ENCODE measurements around the gene TUG1. TPM values are rescaled to one million over a fixed set of nuclear protein-coding genes. Genes with fewer than 3 reads are reported as not detected.

TUG1 gene
- total RNA-seq, 1 donor = 88.1 TPM

DNA sequence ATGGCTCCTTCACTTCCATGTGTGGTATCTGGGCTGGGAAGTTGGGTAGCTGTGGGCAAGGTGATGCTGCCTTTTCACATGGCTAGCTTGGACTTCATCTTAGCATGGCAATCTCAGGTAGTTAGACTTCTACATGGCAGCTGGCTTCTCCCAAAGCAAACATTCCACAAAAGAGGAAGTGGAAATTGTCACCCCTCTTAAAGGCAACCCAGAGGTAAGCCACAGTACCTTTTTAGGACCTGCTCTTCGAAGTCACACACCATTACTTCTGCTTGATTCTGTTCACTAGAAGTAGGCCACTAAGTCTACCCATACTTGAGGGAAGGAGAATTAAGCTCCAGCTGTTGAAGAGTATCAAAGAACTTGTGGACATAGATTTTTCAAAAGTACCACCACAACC, 25.9 kb downstream of the TUG1 start:
- TF ChIP-seq, protein P1, sequence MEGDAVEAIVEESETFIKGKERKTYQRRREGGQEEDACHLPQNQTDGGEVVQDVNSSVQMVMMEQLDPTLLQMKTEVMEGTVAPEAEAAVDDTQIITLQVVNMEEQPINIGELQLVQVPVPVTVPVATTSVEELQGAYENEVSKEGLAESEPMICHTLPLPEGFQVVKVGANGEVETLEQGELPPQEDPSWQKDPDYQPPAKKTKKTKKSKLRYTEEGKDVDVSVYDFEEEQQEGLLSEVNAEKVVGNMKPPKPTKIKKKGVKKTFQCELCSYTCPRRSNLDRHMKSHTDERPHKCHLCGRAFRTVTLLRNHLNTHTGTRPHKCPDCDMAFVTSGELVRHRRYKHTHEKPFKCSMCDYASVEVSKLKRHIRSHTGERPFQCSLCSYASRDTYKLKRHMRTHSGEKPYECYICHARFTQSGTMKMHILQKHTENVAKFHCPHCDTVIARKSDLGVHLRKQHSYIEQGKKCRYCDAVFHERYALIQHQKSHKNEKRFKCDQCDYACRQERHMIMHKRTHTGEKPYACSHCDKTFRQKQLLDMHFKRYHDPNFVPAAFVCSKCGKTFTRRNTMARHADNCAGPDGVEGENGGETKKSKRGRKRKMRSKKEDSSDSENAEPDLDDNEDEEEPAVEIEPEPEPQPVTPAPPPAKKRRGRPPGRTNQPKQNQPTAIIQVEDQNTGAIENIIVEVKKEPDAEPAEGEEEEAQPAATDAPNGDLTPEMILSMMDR (IDR thresholded peaks at IDR 0.05; ENCODE audit: insufficient read depth, low read depth, low read length) = no peak
- DNase-seq (ENCODE audit: low read depth) = no peak

DNA sequence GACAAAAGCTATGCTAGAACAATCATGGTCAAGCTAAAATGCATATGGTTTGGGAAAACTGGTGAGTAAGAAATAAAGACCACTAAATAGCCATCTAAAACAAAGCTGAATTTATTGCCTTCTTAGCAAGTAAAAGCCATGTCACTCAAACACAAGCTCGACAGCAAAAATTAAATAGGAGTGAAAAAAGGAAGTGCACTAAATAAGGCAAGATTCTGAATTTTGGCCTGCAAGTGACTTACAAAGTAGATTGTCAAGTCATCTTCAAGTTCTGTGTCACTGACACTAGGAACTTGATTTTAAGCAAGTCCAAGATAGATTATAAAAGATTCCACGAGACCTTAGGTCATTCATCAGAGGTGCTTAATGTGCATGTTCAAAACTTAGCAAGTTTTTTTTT, 27.4 kb downstream of the TUG1 start:
- TF ChIP-seq, protein P1 (IDR thresholded peaks at IDR 0.05; ENCODE audit: insufficient read depth, low read depth, low read length) = no peak
- DNase-seq (ENCODE audit: low read depth) = no peak
- H3K4me3 ChIP-seq (ENCODE audit: low read depth, low read length) = no peak overlapping the region

More for the DNA sequence above, 25.9 kb downstream of the TUG1 start:
- no peak overlapping the region for H3K4me3 ChIP-seq (ENCODE audit: low read depth, low read length)

DNA sequence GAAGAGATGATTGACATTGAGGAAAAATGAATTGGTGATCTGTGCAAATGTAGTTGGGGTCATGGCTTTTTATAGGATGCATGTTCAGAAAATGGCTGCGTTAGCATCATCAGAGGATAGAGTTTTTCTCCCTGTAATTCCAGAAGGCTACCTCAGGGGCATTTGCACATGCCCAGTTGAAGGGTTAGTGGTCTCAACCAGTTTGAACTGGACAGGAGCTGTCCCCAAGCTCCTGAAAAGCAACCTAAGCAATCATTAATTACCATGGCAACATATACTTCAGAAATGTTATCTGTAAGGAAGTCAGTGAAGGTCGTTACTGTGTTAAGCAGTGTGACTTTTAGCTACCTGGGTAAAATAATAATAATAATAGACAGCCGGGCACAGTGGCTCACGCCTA, 29.3 kb downstream of the TUG1 start:
- no peak overlapping the region for H3K4me3 ChIP-seq (ENCODE audit: low read depth, low read length)
- TF ChIP-seq, protein P1 (IDR thresholded peaks at IDR 0.05; ENCODE audit: insufficient read depth, low read depth, low read length) = no peak
- DNase-seq (ENCODE audit: low read depth) = no peak

DNA sequence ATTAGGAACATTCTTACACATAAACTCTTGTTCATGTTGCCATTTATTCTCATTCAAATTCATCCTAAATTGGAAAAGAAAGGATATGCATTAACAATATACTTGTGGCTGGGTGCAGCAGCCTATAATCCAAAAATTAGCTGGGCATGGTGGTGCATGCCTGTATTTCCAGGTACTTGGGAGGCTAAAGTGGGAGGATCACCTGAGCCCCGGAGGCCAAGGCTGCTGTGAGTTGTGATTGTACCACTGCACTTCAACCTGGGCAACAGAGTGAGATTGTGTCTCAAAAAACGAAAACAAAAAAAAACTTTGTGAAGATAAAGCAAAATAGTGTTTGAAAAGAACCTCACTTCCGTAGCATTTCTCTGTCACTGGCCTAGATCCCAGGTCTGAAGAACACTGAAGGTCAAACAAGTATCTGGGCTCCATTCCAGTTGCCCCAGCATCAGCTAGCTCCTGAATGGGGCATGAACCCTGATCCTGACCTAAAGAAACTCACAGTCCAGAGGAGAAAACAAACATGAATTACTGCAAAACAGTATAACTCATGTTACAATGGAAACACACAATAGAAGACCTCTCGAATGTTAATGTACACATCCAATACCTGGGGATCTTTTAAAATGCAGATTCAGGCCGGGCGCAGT, 32.2 kb downstream of the TUG1 start:
- H3K4me3 ChIP-seq (ENCODE audit: low read depth, low read length) = no peak overlapping the region
- DNase-seq (ENCODE audit: low read depth) = no peak
- TF ChIP-seq, protein P1 (IDR thresholded peaks at IDR 0.05; ENCODE audit: insufficient read depth, low read depth, low read length) = no peak

DNA sequence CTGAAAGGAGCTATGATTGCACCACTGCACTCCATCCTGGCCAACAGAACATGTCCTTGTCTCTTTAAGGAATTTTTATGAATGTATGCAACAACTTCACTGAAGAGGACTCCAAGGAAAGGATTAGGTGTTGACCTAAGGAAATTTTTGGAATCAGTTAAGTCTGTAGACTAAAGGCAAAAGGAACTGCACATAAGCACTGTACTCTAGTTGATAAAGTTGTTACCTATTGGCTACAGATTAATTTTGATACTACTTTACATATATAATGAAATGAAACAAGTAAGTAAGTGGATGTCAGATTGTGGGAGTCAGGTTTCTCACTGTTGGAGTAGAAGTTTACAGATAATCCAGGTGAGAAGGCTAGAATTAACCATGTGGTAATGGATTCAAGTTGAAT, 36.5 kb downstream of the TUG1 start:
- no peak for DNase-seq (ENCODE audit: low read depth)
- H3K4me3 ChIP-seq (ENCODE audit: low read depth, low read length) = no peak overlapping the region
- TF ChIP-seq, protein P1 (IDR thresholded peaks at IDR 0.05; ENCODE audit: insufficient read depth, low read depth, low read length) = no peak

DNA sequence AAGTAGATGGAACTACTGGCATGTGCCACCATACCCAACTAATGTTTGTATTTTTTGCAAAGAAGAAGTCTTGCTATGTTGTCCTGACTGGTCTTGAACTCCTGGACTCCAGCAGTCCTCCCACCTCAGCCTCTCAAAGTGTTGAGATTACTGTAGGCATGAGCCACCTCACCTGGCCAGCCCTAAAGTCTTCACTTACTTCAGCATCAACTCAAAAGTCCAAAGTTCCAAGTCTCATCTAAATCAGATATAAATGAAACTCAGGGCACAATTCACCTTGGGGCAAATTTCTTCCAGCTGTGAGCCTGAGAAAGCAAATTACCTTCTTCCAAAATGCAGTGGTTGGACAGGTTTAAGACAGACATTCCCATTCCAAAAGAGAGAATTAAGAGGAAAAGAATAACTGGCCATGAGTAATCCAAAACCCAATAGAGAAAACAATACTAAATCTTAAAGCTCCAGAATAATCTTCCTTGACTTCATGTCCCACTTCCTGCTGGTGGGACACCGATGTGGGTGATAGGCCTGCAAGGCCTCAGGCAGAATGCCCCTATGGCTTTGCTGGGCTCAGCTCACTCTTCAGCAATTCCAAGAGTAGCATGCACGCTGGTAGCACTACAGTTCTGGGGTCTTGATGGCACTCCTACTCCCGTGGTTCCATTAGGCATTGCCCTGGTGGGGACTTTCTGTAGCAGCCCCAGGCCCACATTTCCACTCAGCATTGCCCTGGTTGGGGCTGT, 50.3 kb downstream of the TUG1 start:
- no peak for DNase-seq (ENCODE audit: low read depth)
- TF ChIP-seq, protein P1 (IDR thresholded peaks at IDR 0.05; ENCODE audit: insufficient read depth, low read depth, low read length) = no peak
- no peak overlapping the region for H3K4me3 ChIP-seq (ENCODE audit: low read depth, low read length)
